ENCODE data around the gene IFI27L1.

DNA sequence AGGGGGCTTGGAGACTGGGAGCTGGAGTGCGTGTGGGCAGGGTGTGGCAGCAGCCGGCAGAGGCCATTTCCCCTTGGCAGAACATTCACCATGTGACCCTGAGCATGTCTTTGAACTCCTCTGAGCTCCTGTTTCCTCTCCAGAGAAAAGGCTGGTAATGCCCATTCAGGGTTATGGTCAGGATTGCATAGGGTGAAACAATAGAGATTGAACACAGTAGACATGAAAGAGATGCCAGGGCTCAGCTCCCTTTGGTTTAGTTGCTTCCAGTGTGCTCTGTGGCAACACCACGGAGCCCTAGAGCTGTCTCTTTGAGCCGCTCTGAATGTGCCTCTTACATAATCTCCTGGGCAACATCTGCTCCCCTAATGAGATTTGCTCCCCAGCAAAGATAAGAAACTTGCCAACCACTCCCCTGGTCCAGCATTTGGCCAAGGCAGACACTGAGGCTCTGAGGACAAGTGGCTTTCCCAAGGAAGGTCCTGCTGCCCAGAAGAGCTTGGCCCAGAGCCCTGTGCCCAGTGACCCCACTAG, 34.0 kb downstream of the IFI27L1 start:
- TF ChIP-seq, protein P1, sequence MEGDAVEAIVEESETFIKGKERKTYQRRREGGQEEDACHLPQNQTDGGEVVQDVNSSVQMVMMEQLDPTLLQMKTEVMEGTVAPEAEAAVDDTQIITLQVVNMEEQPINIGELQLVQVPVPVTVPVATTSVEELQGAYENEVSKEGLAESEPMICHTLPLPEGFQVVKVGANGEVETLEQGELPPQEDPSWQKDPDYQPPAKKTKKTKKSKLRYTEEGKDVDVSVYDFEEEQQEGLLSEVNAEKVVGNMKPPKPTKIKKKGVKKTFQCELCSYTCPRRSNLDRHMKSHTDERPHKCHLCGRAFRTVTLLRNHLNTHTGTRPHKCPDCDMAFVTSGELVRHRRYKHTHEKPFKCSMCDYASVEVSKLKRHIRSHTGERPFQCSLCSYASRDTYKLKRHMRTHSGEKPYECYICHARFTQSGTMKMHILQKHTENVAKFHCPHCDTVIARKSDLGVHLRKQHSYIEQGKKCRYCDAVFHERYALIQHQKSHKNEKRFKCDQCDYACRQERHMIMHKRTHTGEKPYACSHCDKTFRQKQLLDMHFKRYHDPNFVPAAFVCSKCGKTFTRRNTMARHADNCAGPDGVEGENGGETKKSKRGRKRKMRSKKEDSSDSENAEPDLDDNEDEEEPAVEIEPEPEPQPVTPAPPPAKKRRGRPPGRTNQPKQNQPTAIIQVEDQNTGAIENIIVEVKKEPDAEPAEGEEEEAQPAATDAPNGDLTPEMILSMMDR (optimal IDR thresholded peaks at IDR 0.05 in 1 of 3, IDR thresholded peaks at IDR 0.05 in 1 of 3, conservative IDR thresholded peaks at IDR 0.05 in 1 of 3; ENCODE audit: extremely low read depth in 1 of 3, insufficient read depth in 2 of 3, low read length in 3 of 3) = no peak
- TF ChIP-seq EZH2 (IDR thresholded peaks at IDR 0.05; ENCODE audit: low read length) = no peak

Measured in keratinocyte (primary cell).